GM21723 (cell line): ENCODE data around the gene IFNL2.
A peak's percentile ranks its signal among the peaks of the same experiment; 100 is the strongest.
"Not testable (repeated sequence)": the region's sequence is repeated elsewhere in the genome, so short reads cannot be mapped to it uniquely, and the experiment has no call there.

Experiments used
- ATAC-seq: cut with Tn5 transposase; IDR thresholded peaks from one replicate; pipeline ENCODE4 v1.9.1; 2021; ENCODE audit warnings: mild to moderate bottlenecking, moderate library complexity; ENCODE audit not compliant: unreplicated experiment

The IFNL2 gene

GRCh38 chr19:39268085-39268484 lies at the start of gene IFNL2:
IFNL2 (plus strand) TSS chr19:39268396; CDS start chr19:39268569, 173 bp downstream.
- not testable (repeated sequence) for ATAC-seq

GRCh38 chr19:39219108-39219507 lies 49.1 kb upstream of the IFNL2 start:
- not testable (repeated sequence) for ATAC-seq

- ATAC-seq, result no peak
These were observed 44.4 kb upstream of the IFNL2 start for GRCh38 chr19:39223703-39224279.

GRCh38 chr19:39224910-39225309 lies 43.3 kb upstream of the IFNL2 start:
- ATAC-seq, result no peak

GRCh38 chr19:39230096-39230764 lies 38.0 kb upstream of the IFNL2 start:
- ATAC-seq, result no peak

GRCh38 chr19:39232708-39233107 lies 35.5 kb upstream of the IFNL2 start:
- ATAC-seq, result no peak

GRCh38 chr19:39236527-39236926 lies 31.7 kb upstream of the IFNL2 start:
- no peak for ATAC-seq

- peak; percentile 72 for ATAC-seq
These were observed 30.7 kb upstream of the IFNL2 start for GRCh38 chr19:39237200-39238184.

GRCh38 chr19:39238209-39238608 lies 30.0 kb upstream of the IFNL2 start:
- no peak for ATAC-seq

- no peak for ATAC-seq
These were observed 29.3 kb upstream of the IFNL2 start for GRCh38 chr19:39238944-39239343.

- no peak for ATAC-seq
These were observed 27.8 kb upstream of the IFNL2 start for GRCh38 chr19:39240421-39240820.

GRCh38 chr19:39243741-39244140 lies 24.5 kb upstream of the IFNL2 start:
- not testable (repeated sequence) for ATAC-seq

- ATAC-seq, result not testable (repeated sequence)
These were observed 23.6 kb upstream of the IFNL2 start, which contains the start of gene IFNL3 for GRCh38 chr19:39244410-39245100. IFNL3 (minus strand) TSS chr19:39245006; CDS start chr19:39244967, 39 bp downstream.

- not testable (repeated sequence) for ATAC-seq
These were observed 23.0 kb upstream of the IFNL2 start for GRCh38 chr19:39245166-39245565.

- no peak for ATAC-seq
These were observed 21.1 kb upstream of the IFNL2 start for GRCh38 chr19:39246951-39247669.

GRCh38 chr19:39247701-39248664 lies 20.2 kb upstream of the IFNL2 start:
- ATAC-seq, result no peak

GRCh38 chr19:39248806-39249205 lies 19.4 kb upstream of the IFNL2 start, which contains the start of gene IFNL4:
IFNL4 (minus strand) TSS chr19:39248856.
- no peak for ATAC-seq

- no peak for ATAC-seq
These were observed 17.1 kb upstream of the IFNL2 start for GRCh38 chr19:39251081-39251480.

GRCh38 chr19:39251846-39252245 lies 16.4 kb upstream of the IFNL2 start:
- no peak for ATAC-seq
